ENCODE results near the gene RABL2B.

The RABL2B gene

DNA sequence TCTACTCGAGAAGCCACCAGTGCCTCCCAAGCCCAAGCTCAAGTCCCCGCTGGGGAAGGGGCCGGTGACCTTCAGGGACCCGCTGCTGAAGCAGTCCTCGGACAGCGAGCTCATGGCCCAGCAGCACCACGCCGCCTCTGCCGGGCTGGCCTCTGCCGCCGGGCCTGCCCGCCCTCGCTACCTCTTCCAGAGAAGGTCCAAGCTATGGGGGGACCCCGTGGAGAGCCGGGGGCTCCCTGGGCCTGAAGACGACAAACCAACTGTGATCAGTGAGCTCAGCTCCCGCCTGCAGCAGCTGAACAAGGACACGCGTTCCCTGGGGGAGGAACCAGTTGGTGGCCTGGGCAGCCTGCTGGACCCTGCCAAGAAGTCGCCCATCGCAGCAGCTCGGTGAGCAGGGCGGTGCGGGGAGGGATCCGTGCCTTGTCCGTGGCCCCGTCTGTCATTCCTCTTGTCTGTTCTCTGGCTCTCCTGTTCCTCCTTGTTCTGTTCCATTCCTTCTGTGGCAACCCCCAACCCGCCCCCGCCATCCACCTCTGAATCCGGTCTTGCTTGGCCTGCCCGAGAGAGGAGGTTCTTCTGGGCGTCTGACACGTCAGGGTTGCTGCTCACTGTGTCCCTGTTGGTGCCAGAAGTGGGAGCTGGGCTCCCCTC lies 61.3 kb downstream of the RABL2B start:
- ATAC-seq = no peak

DNA sequence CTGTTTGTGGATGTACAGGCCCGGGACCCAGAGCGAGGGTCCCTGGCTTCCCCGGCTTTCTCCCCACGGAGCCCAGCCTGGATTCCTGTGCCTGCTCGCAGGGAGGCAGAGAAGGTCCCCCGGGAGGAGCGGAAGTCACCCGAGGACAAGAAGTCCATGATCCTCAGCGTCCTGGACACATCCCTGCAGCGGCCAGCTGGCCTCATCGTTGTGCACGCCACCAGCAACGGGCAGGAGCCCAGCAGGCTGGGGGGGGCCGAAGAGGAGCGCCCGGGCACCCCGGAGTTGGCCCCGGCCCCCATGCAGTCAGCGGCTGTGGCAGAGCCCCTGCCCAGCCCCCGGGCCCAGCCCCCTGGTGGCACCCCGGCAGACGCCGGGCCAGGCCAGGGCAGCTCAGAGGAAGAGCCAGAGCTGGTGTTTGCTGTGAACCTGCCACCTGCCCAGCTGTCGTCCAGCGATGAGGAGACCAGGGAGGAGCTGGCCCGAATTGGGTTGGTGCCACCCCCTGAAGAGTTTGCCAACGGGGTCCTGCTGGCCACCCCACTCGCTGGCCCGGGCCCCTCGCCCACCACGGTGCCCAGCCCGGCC lies 62.1 kb downstream of the RABL2B start:
- ATAC-seq = no peak

DNA sequence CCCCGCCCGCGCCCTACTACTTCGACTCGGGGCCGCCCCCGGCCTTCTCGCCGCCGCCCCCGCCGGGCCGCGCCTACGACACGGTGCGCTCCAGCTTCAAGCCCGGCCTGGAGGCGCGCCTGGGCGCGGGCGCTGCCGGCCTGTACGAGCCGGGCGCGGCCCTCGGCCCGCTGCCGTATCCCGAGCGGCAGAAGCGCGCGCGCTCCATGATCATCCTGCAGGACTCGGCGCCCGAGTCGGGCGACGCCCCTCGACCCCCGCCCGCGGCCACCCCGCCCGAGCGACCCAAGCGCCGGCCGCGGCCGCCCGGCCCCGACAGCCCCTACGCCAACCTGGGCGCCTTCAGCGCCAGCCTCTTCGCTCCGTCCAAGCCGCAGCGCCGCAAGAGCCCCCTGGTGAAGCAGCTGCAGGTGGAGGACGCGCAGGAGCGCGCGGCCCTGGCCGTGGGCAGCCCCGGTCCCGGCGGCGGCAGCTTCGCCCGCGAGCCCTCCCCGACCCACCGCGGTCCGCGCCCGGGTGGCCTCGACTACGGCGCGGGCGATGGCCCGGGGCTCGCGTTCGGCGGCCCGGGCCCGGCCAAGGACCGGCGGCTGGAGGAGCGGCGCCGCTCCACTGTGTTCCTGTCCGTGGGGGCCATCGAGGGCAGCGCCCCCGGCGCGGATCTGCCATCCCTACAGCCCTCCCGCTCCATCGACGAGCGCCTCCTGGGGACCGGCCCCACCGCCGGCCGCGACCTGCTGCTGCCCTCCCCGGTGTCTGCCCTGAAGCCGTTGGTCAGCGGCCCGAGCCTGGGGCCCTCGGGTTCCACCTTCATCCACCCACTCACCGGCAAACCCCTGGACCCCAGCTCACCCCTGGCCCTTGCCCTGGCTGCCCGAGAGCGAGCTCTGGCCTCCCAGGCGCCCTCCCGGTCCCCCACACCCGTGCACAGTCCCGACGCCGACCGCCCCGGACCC lies 62.9 kb downstream of the RABL2B start:
- no peak for ATAC-seq

DNA sequence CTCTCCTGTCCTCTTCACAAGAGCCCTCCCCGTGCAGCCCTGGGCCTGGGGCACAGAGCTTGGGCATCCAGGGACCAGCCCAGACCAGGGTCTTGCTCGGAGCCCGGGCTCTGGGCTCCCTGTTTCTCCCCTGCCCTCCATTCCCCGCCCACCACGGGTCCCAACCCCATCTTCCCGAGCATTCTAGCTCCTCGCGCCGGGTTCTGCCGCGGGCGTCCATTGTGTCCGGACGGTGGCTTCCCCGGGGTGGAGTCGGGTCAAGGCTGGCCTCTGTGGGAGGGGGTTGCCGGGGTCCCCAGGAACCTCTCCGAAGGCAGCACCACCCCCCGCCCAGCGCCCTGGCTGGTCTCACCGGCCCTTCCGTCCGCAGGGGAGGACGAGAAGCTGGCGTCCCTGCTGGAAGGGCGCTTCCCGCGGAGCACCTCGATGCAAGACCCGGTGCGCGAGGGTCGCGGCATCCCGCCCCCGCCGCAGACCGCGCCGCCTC lies 63.6 kb downstream of the RABL2B start:
- no peak for ATAC-seq

DNA sequence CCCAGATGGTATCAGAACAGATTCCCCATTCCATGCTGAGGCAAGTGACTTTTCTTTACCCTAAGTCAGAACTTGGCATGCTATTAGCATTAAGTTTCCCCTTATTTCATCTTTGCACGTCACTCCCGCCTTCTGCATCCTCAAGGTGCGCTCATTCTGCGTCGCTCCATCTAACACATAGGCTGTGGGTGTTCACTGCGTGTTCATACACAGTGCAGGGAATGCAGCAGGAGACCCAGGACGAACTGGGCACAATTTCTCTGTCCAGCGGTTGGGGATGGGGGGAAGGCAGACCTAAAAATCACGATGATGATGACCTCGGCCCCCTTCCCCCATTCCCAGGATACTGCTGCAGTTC lies 65.1 kb downstream of the RABL2B start:
- no peak for ATAC-seq

DNA sequence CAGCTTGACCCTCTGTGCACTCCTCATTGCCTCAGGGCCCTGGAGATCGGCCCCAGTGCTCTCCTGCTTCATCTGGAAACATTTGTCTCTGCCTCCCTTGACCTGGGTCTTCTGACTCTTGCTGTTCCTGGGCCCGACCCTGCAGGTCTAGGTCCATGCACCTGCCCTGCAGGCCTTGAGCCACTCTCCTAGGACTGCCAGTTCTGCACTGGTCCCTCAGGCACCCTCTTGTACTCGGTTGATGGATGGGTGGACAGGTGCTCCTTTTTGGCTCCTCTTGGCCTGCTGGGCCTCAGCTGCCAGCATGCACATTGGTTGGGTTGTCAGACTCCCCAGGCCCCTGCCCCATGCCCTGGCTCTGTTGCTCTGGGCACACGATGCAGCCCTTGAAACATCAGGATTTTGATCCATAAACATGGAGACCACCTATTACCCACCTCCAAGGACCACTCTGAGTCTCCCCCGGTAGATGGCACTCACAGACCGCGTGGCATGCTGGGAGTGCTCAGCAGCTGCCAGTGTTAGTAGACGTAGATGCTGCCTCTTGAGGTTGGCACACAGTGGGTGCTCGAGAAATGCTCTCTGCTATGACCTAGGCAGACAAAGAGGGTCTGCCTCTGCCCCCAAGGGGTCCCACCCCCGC lies 65.6 kb downstream of the RABL2B start:
- ATAC-seq = no peak
